Naive B cell (primary cell): Measurements from ENCODE around the gene MN1. TPM values are rescaled to one million over a fixed set of nuclear protein-coding genes. Genes with fewer than 3 reads are reported as not detected.

Experiments
- ATAC-seq, 2 donors: fragments of 150-1000 bp; cut with Tn5 transposase; 2 replicates each; pipeline ENCODE4 v1.10.0; 2021; ENCODE audit warnings: low read depth in 2 of 2, mild to moderate bottlenecking in 2 of 2, moderate library complexity in 2 of 2
- DNase-seq: peaks from one replicate; pipeline ENCODE4 v3.0.0; 2022
- H3K27ac Mint-ChIP-seq, 6 donors: one replicate each; pipeline ENCODE4 v1.8.0; 2020 to 2022; ENCODE audit warnings: mild to moderate bottlenecking in 6 of 6, mixed read lengths in 6 of 6, moderate library complexity in 5 of 6, inconsistent platforms in 2 of 6
- H3K27me3 Mint-ChIP-seq, 3 donors: one replicate each; pipeline ENCODE4 v1.8.0; 2021 to 2022; ENCODE audit warnings: mixed read lengths in 3 of 3, mild to moderate bottlenecking in 1 of 3
- H3K36me3 Mint-ChIP-seq, 2 donors: one replicate each; pipeline ENCODE4 v1.8.0; 2020 to 2022; ENCODE audit warnings: mixed read lengths in 2 of 2, inconsistent platforms in 1 of 2, mild to moderate bottlenecking in 1 of 2
- H3K4me1 Mint-ChIP-seq, 3 donors: one replicate each; pipeline ENCODE4 v1.8.0; 2020 to 2022; ENCODE audit warnings: mixed read lengths in 3 of 3, inconsistent platforms in 1 of 3, mild to moderate bottlenecking in 1 of 3, moderate library complexity in 1 of 3
- H3K4me3 Mint-ChIP-seq, 8 donors: one replicate each; pipeline ENCODE4 v1.8.0; 2020 to 2022; ENCODE audit warnings: mild to moderate bottlenecking in 8 of 8, mixed read lengths in 8 of 8, moderate library complexity in 8 of 8, inconsistent platforms in 2 of 8
- H3K9me3 Mint-ChIP-seq, 7 donors: one replicate each; pipeline ENCODE4 v1.8.0; 2020 to 2022; ENCODE audit warnings: mixed read lengths in 7 of 7, mild to moderate bottlenecking in 5 of 7, inconsistent platforms in 2 of 7, moderate library complexity in 1 of 7
- polyA plus RNA-seq, 6 donors: library from polyadenylated mRNA; unstranded; fragments of 300-500 nt; fragmentation: Illumina TruSeq; gene quantifications; one replicate each; pipeline ENCODE4 v1.2.3, GENCODE V29; 2021; ENCODE audit warnings: low read depth in 6 of 6

The MN1 gene
- polyA plus RNA-seq, 6 donors from 2014 or later, result not detected

GRCh38 chr22:27779643-27780042 lies 21.9 kb downstream of the MN1 start:
- H3K9me3 Mint-ChIP-seq, result no peaks in the 10 kb centered on the region
- no peaks in the 10 kb centered on the region for H3K36me3 Mint-ChIP-seq
- DNase-seq (no peak), ATAC-seq (no peak)
- H3K4me3 Mint-ChIP-seq, result no peak overlapping the region
- peaks cover 24 to 43% (median 31%) of the 10 kb centered on the region in 3 donors for H3K27me3 Mint-ChIP-seq
- H3K4me1 Mint-ChIP-seq, result peaks cover 0 to under 1% (median 0%) of the 10 kb centered on the region in 3 donors
- H3K27ac Mint-ChIP-seq, result no peak overlapping the region

DNA sequence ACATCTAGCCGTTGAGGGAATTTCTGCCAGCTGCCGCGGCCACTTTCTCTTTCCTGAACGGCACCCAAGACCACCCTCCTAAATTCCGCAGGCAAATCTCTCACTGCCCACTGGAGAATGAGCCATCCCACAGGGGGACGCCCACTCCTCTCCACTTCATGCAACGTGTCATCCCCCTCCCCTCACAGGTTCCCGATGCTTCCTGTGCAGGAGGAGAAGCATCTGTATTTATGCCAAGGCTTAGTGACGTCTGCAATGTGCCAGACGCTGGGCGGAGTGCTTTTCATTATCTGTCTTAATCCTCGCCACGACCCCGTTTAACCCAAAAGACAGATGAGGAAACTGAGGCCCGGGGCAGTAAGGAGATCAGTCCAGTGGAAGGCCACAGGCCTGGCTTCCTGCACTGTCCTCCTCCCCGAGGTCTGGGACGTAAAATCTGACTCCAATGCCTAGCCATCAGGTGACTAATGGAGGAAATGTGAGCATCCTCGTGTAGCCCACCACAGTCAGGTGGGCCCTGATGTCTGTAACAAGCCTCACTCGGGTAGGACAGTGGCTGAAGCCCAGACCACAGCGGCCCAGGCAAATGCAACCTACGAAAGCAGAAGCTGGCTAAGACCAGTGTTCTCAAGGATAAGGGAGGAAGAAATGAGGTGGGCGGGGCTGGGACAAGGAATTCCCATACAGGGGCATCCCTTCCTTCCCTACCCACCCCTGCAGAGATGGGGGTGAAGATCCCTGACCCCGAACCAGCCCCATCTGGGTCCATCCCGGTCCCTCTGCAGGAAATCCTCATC lies 23.1 kb downstream of the MN1 start:
- Mint-ChIP-seq H3K36me3 (no peaks in the 10 kb centered on the region), H3K27ac (peak overlapping the region in 1 of 6 donors; percentile 90), H3K9me3 (no peaks in the 10 kb centered on the region), H3K4me3 (peak overlapping the region in 1 of 8 donors; percentile 64), H3K4me1 (no peaks in the 10 kb centered on the region), H3K27me3 (peaks cover 15 to 36% (median 30%) of the 10 kb centered on the region in 3 donors)
- no peak for DNase-seq
- ATAC-seq, result no peak

DNA sequence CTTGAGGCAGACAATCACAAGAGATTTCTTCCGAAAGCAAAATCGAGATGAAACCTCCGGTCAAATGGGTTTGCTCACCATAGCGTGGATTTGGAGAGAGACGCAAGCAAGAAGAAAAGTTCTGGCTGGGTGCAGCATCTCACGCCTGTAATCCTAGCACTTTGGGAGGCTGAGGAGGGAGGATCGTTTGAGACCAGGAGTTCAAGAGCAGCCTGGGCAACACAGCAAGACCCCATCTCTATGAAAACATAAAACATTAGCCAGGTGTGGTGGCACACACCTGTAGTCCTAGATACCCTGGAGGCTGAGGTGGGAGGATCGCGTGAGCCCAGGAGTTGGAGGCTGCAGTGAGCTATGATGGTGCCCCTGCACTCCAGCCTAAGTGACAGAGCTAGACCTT lies 24.4 kb downstream of the MN1 start:
- DNase-seq (no peak), ATAC-seq (no peak)
- no peak overlapping the region for H3K4me3 Mint-ChIP-seq
- H3K27me3 Mint-ChIP-seq, result peaks cover 15 to 35% (median 30%) of the 10 kb centered on the region in 3 donors
- no peaks in the 10 kb centered on the region for H3K9me3 Mint-ChIP-seq
- H3K4me1 Mint-ChIP-seq, result no peaks in the 10 kb centered on the region
- H3K36me3 Mint-ChIP-seq, result no peaks in the 10 kb centered on the region
- H3K27ac Mint-ChIP-seq, result no peak overlapping the region

DNA sequence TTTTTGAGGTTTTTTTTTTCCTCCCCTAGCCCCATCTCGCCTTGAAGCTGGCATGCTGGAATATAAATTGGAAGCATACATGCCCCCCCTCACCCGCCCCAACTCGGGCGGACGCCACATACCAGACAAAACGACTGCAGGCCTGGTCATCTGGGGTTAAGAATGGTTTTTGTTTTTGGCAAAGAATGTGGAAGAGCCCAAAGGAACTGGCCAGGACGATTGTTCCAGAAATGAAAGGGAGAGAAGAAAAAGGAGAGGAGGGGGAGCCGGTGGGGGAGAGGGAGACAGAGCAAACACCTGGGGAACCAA lies 25.0 kb downstream of the MN1 start:
- no peak for DNase-seq
- no peaks in the 10 kb centered on the region for H3K9me3 Mint-ChIP-seq
- H3K4me3 Mint-ChIP-seq, result no peak overlapping the region
- no peak overlapping the region for H3K27ac Mint-ChIP-seq
- H3K36me3 Mint-ChIP-seq, result no peaks in the 10 kb centered on the region
- H3K27me3 Mint-ChIP-seq, result peaks cover 15 to 35% (median 25%) of the 10 kb centered on the region in 3 donors
- H3K4me1 Mint-ChIP-seq, result no peaks in the 10 kb centered on the region
- ATAC-seq, result no peak

DNA sequence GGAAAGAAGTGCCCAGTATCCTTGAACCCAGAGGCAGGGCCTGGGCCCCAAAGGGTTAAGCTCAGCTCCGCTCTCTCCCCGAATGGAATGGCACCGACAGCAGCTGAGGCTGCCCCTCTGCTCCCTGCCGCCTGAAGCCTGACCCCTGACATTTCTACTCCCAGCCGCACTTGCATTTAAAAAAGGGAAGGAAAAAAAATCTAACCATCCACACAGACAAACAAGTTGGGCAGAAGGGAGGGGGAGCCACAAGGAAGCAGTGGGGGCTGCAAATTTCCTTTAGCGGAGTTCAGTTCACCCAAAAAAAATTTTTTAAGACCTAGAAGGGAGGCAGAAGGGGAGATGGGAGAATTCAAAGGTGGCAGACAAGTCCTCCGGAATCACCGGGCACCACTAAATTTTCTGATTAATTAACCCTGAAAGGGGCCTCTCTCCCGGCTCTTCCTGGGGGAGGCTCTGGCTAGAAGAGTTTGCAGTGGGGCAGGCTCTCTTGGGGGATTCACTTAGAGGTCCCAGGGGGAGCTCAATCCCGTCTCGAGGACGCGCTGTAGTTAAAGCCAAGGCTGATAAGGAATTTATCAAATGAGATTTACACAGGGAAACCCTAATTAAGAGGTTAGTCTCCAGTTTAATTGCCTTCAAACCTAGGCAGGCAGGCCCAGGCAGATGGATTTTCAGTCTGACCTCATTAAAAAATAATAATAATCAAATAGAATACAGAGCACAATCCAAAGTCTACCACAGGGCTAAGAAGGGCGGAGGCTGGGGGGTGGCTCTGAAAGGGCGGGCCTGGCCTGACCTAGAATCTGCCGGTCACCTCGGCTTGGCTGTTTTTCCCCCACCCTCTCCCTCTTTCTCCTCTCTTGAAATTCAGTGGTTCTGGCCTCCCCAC lies 25.6 kb downstream of the MN1 start:
- DNase-seq, result no peak
- H3K4me1 Mint-ChIP-seq, result no peaks in the 10 kb centered on the region
- no peaks in the 10 kb centered on the region for H3K36me3 Mint-ChIP-seq
- ATAC-seq, result no peak
- H3K9me3 Mint-ChIP-seq, result no peaks in the 10 kb centered on the region
- peak overlapping the region in 2 of 6 donors; percentile 31 to 83 for H3K27ac Mint-ChIP-seq
- peaks cover 15 to 35% (median 19%) of the 10 kb centered on the region in 3 donors for H3K27me3 Mint-ChIP-seq
- H3K4me3 Mint-ChIP-seq, result no peak overlapping the region

- Mint-ChIP-seq H3K27ac (no peak overlapping the region), H3K27me3 (peaks cover 15 to 35% (median 15%) of the 10 kb centered on the region in 3 donors), H3K36me3 (no peaks in the 10 kb centered on the region), H3K4me3 (no peak overlapping the region), H3K4me1 (no peaks in the 10 kb centered on the region), H3K9me3 (no peaks in the 10 kb centered on the region)
- no peak for ATAC-seq
- no peak for DNase-seq
Observed at GRCh38 chr22:27775087-27775698, 26.4 kb downstream of the MN1 start.

DNA sequence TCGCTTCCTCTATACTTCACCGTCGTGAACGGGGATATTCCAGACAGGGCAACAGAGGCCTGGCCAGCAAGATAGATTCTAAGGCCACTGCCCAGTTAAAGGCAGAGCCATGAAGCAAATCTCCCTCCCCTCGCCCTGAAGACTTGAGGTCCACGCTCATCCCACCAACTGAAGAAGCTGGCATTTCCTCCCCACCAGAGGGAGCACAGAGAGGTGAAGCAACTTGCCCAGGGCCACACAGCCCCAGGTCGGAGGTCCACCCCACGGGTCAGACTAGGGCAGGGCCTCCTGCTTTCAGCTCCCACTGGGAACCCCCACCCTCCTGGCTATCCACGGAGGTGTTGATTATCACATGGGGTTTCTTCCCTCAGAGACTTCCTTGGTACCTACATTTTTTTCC lies 27.4 kb downstream of the MN1 start:
- Mint-ChIP-seq H3K36me3 (no peaks in the 10 kb centered on the region), H3K27me3 (peaks cover 15 to 35% (median 15%) of the 10 kb centered on the region in 3 donors), H3K4me1 (no peaks in the 10 kb centered on the region), H3K27ac (no peak overlapping the region), H3K9me3 (no peaks in the 10 kb centered on the region), H3K4me3 (no peak overlapping the region)
- DNase-seq, result no peak
- ATAC-seq, result no peak

DNA sequence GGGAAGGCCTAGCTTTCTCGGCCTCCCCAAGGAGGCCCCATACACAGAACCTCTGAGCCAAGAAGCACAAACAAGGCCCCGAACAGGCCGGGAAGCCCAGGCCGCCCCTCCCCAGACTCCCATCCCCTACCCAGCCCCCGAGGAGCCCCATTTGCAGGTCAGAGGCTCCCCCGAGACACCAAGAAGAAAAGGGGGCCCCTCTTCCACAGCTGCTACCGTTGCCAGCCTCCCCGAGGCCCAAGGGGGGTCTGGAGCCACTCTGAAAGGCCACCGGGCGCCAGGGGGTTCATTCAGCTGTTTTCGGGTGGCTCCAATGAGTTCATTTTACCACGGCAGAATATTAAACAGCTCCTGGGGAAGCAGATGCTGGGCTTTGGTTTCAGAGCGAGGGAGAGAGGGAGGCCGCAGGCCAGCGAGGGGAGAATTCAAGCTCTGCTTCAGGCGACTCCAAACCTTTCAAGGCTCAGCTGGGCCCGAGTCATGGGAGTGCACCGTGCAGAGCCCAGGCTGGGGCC lies 28.5 kb downstream of the MN1 start:
- Mint-ChIP-seq H3K4me1 (no peaks in the 10 kb centered on the region), H3K27ac (no peak overlapping the region), H3K27me3 (peaks cover 9 to 28% (median 15%) of the 10 kb centered on the region in 3 donors), H3K9me3 (no peaks in the 10 kb centered on the region), H3K36me3 (no peaks in the 10 kb centered on the region), H3K4me3 (no peak overlapping the region)
- DNase-seq, result no peak
- ATAC-seq, result no peak

DNA sequence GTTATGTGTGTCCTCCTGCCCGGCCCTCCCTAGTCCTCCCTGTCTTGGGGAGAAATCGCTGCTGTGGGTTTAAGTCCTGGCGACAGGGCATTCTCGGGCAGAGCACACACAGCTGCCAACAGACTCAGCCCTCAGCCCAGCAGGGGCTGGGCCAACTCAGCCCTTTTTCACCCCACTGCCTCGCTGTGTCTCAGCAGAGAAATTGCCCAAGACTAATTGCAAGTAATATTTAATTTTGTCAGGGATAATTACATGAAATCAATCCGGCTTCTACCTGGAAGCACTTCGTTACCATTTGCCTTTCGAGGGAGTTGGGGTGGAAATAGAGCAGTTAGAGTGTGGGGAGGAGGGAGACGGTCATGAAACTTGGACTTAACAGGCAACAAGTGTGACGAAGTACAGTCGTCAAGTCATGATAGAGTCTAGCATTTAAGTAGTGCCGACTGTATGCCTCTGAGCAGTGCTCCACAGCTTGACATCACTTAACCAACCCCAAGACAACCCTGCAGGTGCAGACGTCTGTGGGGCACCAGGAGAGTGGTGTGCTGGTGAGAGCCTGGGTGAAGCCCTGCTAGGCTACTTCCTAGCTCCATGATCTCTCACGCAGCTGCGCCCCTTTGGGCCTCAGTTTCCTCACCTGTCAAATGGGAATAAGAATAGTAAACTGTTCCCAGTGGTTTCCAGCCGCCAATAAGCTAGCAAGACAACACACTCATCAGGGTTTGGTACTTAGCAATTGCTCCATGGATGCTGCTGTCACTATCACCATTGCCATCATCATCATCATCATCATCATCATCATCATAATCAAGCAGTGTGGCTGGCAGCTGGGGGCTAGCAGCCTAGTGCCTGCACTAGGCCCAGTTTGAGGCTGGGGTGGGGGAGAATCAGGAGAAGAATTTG lies 29.2 kb downstream of the MN1 start:
- no peak overlapping the region for H3K4me3 Mint-ChIP-seq
- no peak for DNase-seq
- H3K9me3 Mint-ChIP-seq, result no peaks in the 10 kb centered on the region
- H3K27ac Mint-ChIP-seq, result no peak overlapping the region
- H3K4me1 Mint-ChIP-seq, result no peaks in the 10 kb centered on the region
- peaks cover 5 to 21% (median 15%) of the 10 kb centered on the region in 3 donors for H3K27me3 Mint-ChIP-seq
- no peak for ATAC-seq
- H3K36me3 Mint-ChIP-seq, result no peaks in the 10 kb centered on the region

- Mint-ChIP-seq H3K27me3 (peaks cover 5 to 14% (median 10%) of the 10 kb centered on the region in 3 donors), H3K9me3 (peaks cover 0 to 2% (median 0%) of the 10 kb centered on the region in 7 donors), H3K4me3 (no peak overlapping the region), H3K27ac (no peak overlapping the region), H3K4me1 (no peaks in the 10 kb centered on the region), H3K36me3 (no peaks in the 10 kb centered on the region)
- no peak for ATAC-seq
- DNase-seq, result no peak
Observed at GRCh38 chr22:27771637-27772036, 29.9 kb downstream of the MN1 start.

GRCh38 chr22:27769012-27769411 lies 32.5 kb downstream of the MN1 start:
- Mint-ChIP-seq H3K27ac (no peak overlapping the region), H3K4me1 (no peaks in the 10 kb centered on the region), H3K9me3 (peaks cover 0 to 2% (median 0%) of the 10 kb centered on the region in 7 donors), H3K27me3 (peaks cover 0 to under 1% (median 0%) of the 10 kb centered on the region in 3 donors), H3K36me3 (no peaks in the 10 kb centered on the region), H3K4me3 (no peak overlapping the region)
- no peak for DNase-seq
- no peak for ATAC-seq

DNA sequence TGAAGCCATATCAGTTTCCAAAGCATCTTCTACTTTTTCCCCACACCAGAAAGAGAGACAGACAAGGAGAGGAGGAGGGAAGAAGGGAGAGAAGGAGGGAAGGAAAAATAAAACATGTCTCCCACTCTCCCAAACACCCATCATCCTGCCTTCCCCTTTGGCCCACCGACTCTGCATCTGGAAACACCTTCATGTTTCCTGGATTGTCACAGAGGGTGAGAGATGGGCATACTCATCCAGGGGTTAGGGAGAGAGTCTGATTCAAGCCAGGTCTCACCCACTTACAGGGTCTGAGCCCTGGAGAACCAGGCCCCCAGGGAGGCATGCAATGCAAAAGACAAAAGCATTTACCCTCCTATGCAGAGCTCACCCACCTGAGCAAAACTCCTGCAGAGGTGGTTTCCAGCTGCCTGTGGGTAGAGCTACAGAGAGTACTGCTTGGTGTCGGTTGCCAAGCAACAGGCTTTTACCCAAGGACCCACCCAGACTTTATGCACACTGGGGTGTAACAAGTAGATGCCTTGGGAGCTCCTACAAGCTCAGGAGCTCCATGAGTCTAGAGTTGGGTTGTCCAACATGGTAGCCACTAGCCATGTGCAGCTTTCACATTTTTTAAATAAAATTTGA lies 33.4 kb downstream of the MN1 start:
- ATAC-seq, result no peak
- Mint-ChIP-seq H3K27ac (peak overlapping the region in 1 of 6 donors; percentile 47), H3K4me3 (no peak overlapping the region), H3K36me3 (no peaks in the 10 kb centered on the region), H3K27me3 (peaks cover 0 to 7% (median 0%) of the 10 kb centered on the region in 3 donors), H3K9me3 (peaks cover 0 to 2% (median 0%) of the 10 kb centered on the region in 7 donors), H3K4me1 (no peaks in the 10 kb centered on the region)
- DNase-seq, result no peak
